Measurements from ENCODE around the gene CDH18. TPM values are rescaled to one million over a fixed set of nuclear protein-coding genes. Genes with fewer than 3 reads are reported as not detected.

CDH18 gene, protein sequence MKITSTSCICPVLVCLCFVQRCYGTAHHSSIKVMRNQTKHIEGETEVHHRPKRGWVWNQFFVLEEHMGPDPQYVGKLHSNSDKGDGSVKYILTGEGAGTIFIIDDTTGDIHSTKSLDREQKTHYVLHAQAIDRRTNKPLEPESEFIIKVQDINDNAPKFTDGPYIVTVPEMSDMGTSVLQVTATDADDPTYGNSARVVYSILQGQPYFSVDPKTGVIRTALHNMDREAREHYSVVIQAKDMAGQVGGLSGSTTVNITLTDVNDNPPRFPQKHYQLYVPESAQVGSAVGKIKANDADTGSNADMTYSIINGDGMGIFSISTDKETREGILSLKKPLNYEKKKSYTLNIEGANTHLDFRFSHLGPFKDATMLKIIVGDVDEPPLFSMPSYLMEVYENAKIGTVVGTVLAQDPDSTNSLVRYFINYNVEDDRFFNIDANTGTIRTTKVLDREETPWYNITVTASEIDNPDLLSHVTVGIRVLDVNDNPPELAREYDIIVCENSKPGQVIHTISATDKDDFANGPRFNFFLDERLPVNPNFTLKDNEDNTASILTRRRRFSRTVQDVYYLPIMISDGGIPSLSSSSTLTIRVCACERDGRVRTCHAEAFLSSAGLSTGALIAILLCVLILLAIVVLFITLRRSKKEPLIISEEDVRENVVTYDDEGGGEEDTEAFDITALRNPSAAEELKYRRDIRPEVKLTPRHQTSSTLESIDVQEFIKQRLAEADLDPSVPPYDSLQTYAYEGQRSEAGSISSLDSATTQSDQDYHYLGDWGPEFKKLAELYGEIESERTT
- not detected for total RNA-seq
- long read RNA-seq, result 0 reads

GRCh38 chr5:19987612-19988361 is at the start of gene CDH18:
Gene CDH18, minus strand, starts transcription at chr5:19988200. Its CDS starts 149,214 bp downstream, at chr5:19838986.
- DNase-seq (ENCODE audit: low spot score), result no peak

- no peak for DNase-seq (ENCODE audit: low spot score)
Observed at GRCh38 chr5:20034717-20035116, 46.7 kb upstream of the CDH18 start.

- DNase-seq (ENCODE audit: low spot score), result no peak
Observed at GRCh38 chr5:20033881-20034280, 45.9 kb upstream of the CDH18 start.

- no peak for DNase-seq (ENCODE audit: low spot score)
Observed at GRCh38 chr5:20032896-20033295, 44.9 kb upstream of the CDH18 start.

DNA sequence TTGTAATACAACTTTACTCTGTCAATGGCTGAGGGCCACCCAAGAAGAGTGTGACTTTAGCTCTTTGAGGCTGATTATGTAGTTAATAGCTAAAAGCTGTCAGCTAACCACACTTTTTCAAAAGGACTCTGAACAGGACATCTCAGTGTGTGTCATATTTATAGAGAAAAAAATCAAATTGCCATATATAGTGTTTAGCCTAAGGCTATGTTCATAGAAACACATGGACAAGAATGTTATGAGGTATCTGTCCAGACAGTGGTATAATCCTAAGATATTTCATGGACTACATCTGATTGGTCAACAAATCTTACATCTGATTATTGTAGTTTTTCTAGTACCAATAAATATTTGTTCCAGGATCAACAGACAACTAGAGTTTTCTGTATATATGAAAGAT is 42.1 kb upstream of the CDH18 start:
- no peak for DNase-seq (ENCODE audit: low spot score)

DNA sequence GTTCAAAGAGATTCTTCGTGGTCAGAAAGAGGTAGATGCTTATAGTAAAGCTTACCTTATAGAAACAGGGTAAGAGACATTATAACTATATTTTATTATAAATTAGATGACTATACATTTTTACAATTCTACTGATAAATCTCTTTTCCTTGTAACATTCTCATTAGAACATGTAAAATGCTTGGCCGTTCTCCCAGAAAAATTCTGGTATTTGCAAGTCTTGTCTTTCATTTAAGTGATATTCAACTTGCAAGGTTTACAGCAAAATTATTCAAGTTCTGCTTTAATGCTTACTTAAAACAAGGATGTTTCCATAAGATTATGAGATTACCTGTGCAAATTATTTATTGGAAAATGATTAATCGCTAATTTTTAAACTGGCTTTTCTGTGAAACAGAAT is 41.3 kb upstream of the CDH18 start:
- DNase-seq (ENCODE audit: low spot score), result no peak

DNA sequence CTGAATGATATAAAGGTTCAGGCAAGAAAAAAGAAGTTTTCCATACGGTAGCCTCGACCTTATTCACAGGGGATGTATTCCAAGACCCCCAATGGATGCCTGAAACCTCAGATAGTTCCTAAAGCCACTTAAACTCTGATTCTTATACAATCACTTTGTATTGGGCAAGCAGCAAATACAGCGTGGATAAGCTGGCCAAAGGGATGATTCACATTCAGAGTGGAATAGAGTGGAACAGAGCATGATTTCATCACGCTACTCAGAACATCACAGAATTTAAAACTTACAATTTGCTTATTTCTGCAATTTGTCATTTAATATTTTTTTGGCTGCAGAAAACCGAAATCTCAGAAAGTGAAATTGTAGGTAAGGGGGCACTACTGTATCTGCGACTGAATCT is 40.5 kb upstream of the CDH18 start:
- DNase-seq (ENCODE audit: low spot score), result no peak

DNA sequence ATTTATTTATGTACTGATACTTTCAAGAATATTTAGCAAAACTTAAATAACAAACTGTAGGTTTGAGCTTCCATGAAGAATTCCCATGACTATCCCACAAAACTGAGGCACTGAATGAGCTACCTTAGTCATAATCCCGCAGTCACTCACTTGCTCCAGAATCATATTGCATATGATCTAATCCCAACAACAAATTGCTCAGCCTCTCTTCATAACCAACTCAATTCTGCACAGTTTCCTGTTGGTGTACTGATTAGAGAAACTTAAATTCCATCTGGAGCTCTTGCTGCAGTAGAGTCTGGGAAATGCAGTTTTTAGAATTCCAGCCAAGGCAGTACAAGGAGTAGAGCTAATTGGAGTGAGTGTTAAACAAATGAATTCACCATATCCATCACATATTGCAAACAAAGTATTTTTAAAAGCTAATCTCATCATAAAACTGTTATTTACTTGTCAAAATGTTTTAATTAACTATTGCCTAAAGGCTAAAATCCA is 35.7 kb upstream of the CDH18 start:
- no peak for DNase-seq (ENCODE audit: low spot score)

DNA sequence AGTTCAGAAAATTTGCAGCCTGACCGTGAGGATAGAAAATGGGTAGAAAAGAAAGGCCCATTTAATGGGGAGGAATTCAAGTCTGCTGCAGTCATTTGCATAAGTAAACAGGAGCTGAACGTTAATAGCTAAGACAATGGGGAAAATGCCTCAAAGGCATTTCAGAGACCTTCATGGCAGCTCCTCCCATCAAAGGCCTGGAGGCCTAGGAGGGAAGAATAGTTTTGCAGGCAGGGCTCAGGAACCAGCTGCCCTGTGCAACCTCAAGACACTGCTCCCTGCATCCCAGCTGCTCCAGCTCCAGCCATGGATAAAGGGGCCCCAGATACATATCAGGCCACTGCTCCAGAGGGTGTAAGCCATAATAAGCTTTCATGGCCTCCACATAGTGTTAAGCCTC is 32.2 kb upstream of the CDH18 start:
- DNase-seq (ENCODE audit: low spot score), result peak; percentile 76

DNA sequence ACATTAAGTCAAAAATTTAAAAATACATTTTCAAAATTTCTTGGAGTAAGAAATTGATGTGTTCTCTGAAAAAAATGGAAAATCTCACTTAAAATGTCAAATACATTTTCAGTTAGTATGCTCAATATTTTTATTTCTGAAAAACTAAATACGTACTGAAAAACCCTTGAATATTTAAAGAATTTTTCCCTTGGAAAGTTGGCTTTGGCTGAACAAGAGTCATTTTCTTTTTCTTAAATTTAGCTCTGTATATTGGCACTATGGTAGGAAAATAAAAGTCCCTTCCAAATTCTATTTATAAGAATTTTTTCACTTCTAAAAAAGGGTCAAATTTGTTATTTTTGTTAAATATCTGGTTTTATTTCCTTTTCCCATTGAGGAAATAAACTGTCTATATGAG is 29.0 kb upstream of the CDH18 start:
- DNase-seq (ENCODE audit: low spot score), result no peak

- DNase-seq (ENCODE audit: low spot score), result no peak
Observed at GRCh38 chr5:20000416-20000815, 12.4 kb upstream of the CDH18 start.

DNA sequence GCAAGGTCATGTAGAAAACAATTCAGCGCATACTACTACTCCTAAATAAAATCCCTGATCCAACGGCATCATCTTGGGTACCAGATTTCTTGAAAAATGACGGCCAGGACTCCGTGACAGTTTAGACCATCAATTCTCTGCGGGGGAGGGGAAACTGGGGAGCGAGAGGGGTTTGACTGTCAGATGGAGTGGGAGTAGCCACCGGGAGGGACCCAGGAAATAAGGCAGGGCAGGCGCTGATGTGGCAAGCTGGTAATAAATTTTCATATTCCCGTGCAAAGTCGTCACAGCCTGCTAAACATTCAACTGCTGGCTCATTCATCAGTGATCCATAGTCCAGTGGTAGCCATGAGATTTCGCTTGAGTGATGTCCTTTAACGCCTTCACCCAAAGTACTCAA is 457 bp upstream of the CDH18 start:
- no peak for DNase-seq (ENCODE audit: low spot score)

- DNase-seq (ENCODE audit: low spot score), result no peak
Observed at GRCh38 chr5:19986806-19987205, 1.2 kb downstream of the CDH18 start.

DNA sequence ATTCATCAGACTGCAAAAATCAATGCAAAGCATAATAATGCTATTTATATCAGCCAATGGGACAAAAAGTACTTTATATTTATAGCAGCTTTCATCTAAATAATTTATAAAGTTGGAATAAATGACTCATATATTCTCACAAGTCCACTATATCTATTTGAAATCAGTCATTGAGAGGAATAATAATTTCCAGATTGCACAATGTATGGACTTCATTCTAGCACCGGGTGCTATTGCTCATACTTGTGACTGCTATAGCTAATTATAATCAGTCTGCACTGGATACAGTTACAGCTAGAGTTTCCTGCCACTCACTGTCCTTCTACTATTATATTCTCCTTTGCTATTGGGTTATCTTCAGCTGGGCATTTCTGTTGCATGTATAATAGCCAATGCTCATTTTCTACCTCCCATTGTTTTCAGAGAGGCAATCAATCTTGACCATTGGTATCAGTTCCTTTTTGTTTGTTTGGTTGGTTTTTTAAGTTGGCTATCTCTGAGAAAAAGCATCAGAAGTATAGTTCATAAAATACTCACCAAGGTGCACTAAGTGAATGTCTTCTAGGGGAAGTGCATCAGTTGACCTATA is 1.9 kb downstream of the CDH18 start:
- DNase-seq (ENCODE audit: low spot score), result no peak

- no peak for DNase-seq (ENCODE audit: low spot score)
Observed at GRCh38 chr5:19978476-19978875, 9.5 kb downstream of the CDH18 start.

DNA sequence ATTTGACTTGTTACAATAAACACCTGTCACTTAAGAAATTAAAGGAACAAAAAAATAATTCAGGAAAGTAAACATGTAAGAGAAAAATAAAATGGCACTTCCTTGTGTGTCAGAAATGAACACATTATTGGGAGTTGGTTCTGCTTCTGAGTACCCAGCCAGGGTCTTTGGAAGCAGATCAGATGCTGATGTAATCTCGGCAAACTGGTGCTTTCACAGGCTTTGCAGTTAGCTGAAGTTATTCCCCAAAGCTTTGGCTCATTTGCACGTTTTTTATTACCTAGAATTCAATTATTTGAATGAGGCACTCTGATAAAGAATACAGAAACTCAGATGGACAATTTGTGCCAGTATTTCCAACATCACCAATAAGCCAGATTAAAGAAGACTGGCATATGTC is 10.9 kb downstream of the CDH18 start:
- no peak for DNase-seq (ENCODE audit: low spot score)

DNA sequence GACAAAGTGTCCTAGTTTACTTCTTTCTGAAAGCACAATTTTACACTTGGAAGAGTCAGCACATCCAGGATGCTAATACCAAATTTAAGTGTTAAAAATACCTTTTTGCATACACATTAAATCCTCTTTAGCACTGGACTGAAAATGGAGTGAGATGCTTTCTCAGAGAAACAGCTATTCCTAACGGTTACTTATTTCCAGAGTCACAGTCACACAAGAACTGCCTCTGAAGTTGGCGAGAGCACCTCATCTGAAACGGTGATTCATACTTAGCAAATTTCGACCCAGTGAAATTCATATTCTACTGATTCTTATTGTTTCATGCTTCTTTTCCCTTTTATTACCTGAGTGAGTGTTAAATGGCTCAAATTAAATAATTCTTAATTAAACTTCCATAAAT is 12.2 kb downstream of the CDH18 start:
- no peak for DNase-seq (ENCODE audit: low spot score)

DNA sequence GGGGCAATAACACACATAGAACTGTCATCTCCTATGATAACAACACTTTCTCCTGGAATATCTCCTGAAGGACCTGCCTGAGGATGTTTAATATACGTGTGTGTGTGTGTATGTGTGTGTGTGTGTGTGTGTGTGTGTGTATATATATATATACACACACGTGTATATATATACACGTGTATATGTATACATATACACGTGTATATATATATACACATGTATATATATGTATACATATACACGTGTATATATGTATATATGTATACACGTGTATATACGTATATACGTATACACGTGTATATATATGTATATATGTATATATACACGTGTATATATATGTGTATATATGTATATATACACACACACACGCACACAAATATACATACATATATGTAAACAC is 27.5 kb downstream of the CDH18 start:
- no peak for DNase-seq (ENCODE audit: low spot score)

- DNase-seq (ENCODE audit: low spot score), result no peak
Observed at GRCh38 chr5:19959830-19960384, 28.1 kb downstream of the CDH18 start.

- no peak for DNase-seq (ENCODE audit: low spot score)
Observed at GRCh38 chr5:19950897-19951296, 37.1 kb downstream of the CDH18 start.

DNA sequence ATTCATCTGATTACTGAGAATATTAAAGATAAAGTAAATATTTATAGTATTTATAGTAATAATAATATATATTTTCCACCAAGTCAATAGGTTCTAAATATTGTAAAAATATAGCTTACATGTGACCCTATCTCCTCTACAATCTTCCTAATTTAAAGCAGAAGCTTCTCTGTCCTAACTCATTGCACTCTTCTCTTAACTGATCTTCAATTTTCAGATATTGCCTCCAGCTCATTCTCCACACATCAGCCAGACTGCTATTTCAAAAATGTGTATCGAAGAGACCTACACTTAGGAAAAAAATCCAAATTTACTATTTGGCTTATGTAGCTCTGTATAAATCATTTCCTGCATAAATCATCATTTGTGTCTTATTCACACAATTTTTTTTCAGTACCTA is 47.8 kb downstream of the CDH18 start:
- no peak for DNase-seq (ENCODE audit: low spot score)
